Measurements from ENCODE around the gene SAMD1.

The SAMD1 gene

GRCh38 chr19:14102756-14103155, 12.2 kb upstream of the SAMD1 start:
- no peaks in the 10 kb centered on the region for H3K27me3 ChIP-seq (ENCODE audit: insufficient read depth, low read length)
- H2AK5ac ChIP-seq (ENCODE audit: low read length): no peak overlapping the region
- WGBS (ENCODE audit: extremely low coverage, insufficient coverage, insufficient read length): no CpG with 5 or more reads among the region's 10 CpGs
- no peaks in the 10 kb centered on the region for H3K79me2 ChIP-seq (ENCODE audit: control insufficient read depth, insufficient read depth, low read length, poor library complexity)
- no peak overlapping the region for H3K4me3 ChIP-seq (ENCODE audit: low read depth, low read length)
- no peak overlapping the region for H2AFZ ChIP-seq (ENCODE audit: insufficient read depth, low read length, poor library complexity)
- H3K18ac ChIP-seq (ENCODE audit: low read length): no peak overlapping the region
- H3K9me3 ChIP-seq (ENCODE audit: insufficient read depth, low read depth, low read length): peaks cover 2% of the 10 kb centered on the region
- no peak for DNase-seq
- H3K27ac ChIP-seq (ENCODE audit: low read depth, low read length): no peak overlapping the region
- H3K23ac ChIP-seq (ENCODE audit: low read length): no peak overlapping the region
- peaks cover 0 to 2% of the 10 kb centered on the region in 2 experiments for H3K4me1 ChIP-seq (ENCODE audit: control insufficient read depth in 1 of 2, insufficient read depth in 2 of 2, low read length in 2 of 2)
- H4K91ac ChIP-seq (ENCODE audit: low read depth, low read length): no peak overlapping the region
- H2BK12ac ChIP-seq (ENCODE audit: low read length): no peak overlapping the region
- no peak overlapping the region for H3K9ac ChIP-seq (ENCODE audit: low read length)
- no peak overlapping the region for H2BK120ac ChIP-seq (ENCODE audit: insufficient read depth, low read length, poor library complexity)
- H2BK5ac ChIP-seq (ENCODE audit: low read depth, low read length, poor library complexity): no peak overlapping the region
- no peak overlapping the region for H3K14ac ChIP-seq (ENCODE audit: low read length)
- no peak overlapping the region for H4K8ac ChIP-seq (ENCODE audit: low read depth, low read length)
- peaks cover 33 to 39% of the 10 kb centered on the region in 2 experiments for H3K36me3 ChIP-seq (ENCODE audit: control insufficient read depth in 1 of 2, insufficient read depth in 2 of 2, low read length in 2 of 2)
- no peak overlapping the region for H3K4me2 ChIP-seq (ENCODE audit: low read length)
- no peak overlapping the region for H3K4ac ChIP-seq (ENCODE audit: low read depth, low read length)
- no peak overlapping the region for H4K12ac ChIP-seq (ENCODE audit: low read depth, low read length)
- no peaks in the 10 kb centered on the region for H3K79me1 ChIP-seq (ENCODE audit: low read length)

GRCh38 chr19:14102102-14102696, 11.6 kb upstream of the SAMD1 start:
- no peak overlapping the region for H3K4me2 ChIP-seq (ENCODE audit: low read length)
- peaks cover 2% of the 10 kb centered on the region for H3K9me3 ChIP-seq (ENCODE audit: insufficient read depth, low read depth, low read length)
- H3K79me1 ChIP-seq (ENCODE audit: low read length): no peaks in the 10 kb centered on the region
- H3K79me2 ChIP-seq (ENCODE audit: control insufficient read depth, insufficient read depth, low read length, poor library complexity): no peaks in the 10 kb centered on the region
- H2AK5ac ChIP-seq (ENCODE audit: low read length): no peak overlapping the region
- no peak overlapping the region for H3K23ac ChIP-seq (ENCODE audit: low read length)
- no peak overlapping the region for H2BK120ac ChIP-seq (ENCODE audit: insufficient read depth, low read length, poor library complexity)
- H2AFZ ChIP-seq (ENCODE audit: insufficient read depth, low read length, poor library complexity): no peak overlapping the region
- H3K18ac ChIP-seq (ENCODE audit: low read length): no peak overlapping the region
- H3K36me3 ChIP-seq (ENCODE audit: control insufficient read depth in 1 of 2, insufficient read depth in 2 of 2, low read length in 2 of 2): peaks cover 39 to 42% of the 10 kb centered on the region in 2 experiments
- no peak overlapping the region for H4K12ac ChIP-seq (ENCODE audit: low read depth, low read length)
- no peaks in the 10 kb centered on the region for H3K27me3 ChIP-seq (ENCODE audit: insufficient read depth, low read length)
- H3K4me1 ChIP-seq (ENCODE audit: control insufficient read depth in 1 of 2, insufficient read depth in 2 of 2, low read length in 2 of 2): peaks cover 0 to 2% of the 10 kb centered on the region in 2 experiments
- H4K91ac ChIP-seq (ENCODE audit: low read depth, low read length): no peak overlapping the region
- no peak overlapping the region for H2BK5ac ChIP-seq (ENCODE audit: low read depth, low read length, poor library complexity)
- no peak overlapping the region for H4K8ac ChIP-seq (ENCODE audit: low read depth, low read length)
- no peak overlapping the region for H3K4ac ChIP-seq (ENCODE audit: low read depth, low read length)
- WGBS (ENCODE audit: extremely low coverage, insufficient coverage, insufficient read length): no CpG with 5 or more reads among the region's 11 CpGs
- no peak overlapping the region for H3K4me3 ChIP-seq (ENCODE audit: low read depth, low read length)
- no peak overlapping the region for H2BK12ac ChIP-seq (ENCODE audit: low read length)
- H3K14ac ChIP-seq (ENCODE audit: low read length): no peak overlapping the region
- H3K27ac ChIP-seq (ENCODE audit: low read depth, low read length): no peak overlapping the region
- DNase-seq: no peak
- no peak overlapping the region for H3K9ac ChIP-seq (ENCODE audit: low read length)

- Histone ChIP-seq H3K79me1 (ENCODE audit: low read length) (no peaks in the 10 kb centered on the region), H2AK5ac (ENCODE audit: low read length) (no peak overlapping the region), H3K18ac (ENCODE audit: low read length) (no peak overlapping the region), H2AFZ (ENCODE audit: insufficient read depth, low read length, poor library complexity) (no peak overlapping the region), H3K9me3 (ENCODE audit: insufficient read depth, low read depth, low read length) (peaks cover 2% of the 10 kb centered on the region), H3K79me2 (ENCODE audit: control insufficient read depth, insufficient read depth, low read length, poor library complexity) (no peaks in the 10 kb centered on the region), H3K4ac (ENCODE audit: low read depth, low read length) (no peak overlapping the region), H3K4me2 (ENCODE audit: low read length) (no peak overlapping the region), H4K91ac (ENCODE audit: low read depth, low read length) (no peak overlapping the region), H4K12ac (ENCODE audit: low read depth, low read length) (no peak overlapping the region), H3K23ac (ENCODE audit: low read length) (no peak overlapping the region), H2BK12ac (ENCODE audit: low read length) (no peak overlapping the region), H3K4me3 (ENCODE audit: low read depth, low read length) (no peak overlapping the region), H3K36me3 (ENCODE audit: control insufficient read depth in 1 of 2, insufficient read depth in 2 of 2, low read length in 2 of 2) (peaks cover 42 to 45% of the 10 kb centered on the region in 2 experiments), H3K27me3 (ENCODE audit: insufficient read depth, low read length) (no peaks in the 10 kb centered on the region), H3K27ac (ENCODE audit: low read depth, low read length) (no peak overlapping the region), H3K9ac (ENCODE audit: low read length) (no peak overlapping the region), H3K14ac (ENCODE audit: low read length) (no peak overlapping the region), H3K4me1 (ENCODE audit: control insufficient read depth in 1 of 2, insufficient read depth in 2 of 2, low read length in 2 of 2) (peaks cover 0 to 2% of the 10 kb centered on the region in 2 experiments), H2BK5ac (ENCODE audit: low read depth, low read length, poor library complexity) (no peak overlapping the region), H2BK120ac (ENCODE audit: insufficient read depth, low read length, poor library complexity) (no peak overlapping the region), H4K8ac (ENCODE audit: low read depth, low read length) (no peak overlapping the region)
- WGBS (ENCODE audit: extremely low coverage, insufficient coverage, insufficient read length): no CpG with 5 or more reads among the region's 6 CpGs
- DNase-seq: no peak
Measured at GRCh38 chr19:14101003-14101545, 10.5 kb upstream of the SAMD1 start.

GRCh38 chr19:14097532-14098151, 7.1 kb upstream of the SAMD1 start:
- Histone ChIP-seq H4K91ac (ENCODE audit: low read depth, low read length) (no peak overlapping the region), H3K18ac (ENCODE audit: low read length) (no peak overlapping the region), H3K27ac (ENCODE audit: low read depth, low read length) (no peak overlapping the region), H3K4me2 (ENCODE audit: low read length) (no peak overlapping the region), H4K12ac (ENCODE audit: low read depth, low read length) (no peak overlapping the region), H3K4me1 (ENCODE audit: control insufficient read depth in 1 of 2, insufficient read depth in 2 of 2, low read length in 2 of 2) (peaks cover 0 to 2% of the 10 kb centered on the region in 2 experiments), H2AFZ (ENCODE audit: insufficient read depth, low read length, poor library complexity) (no peak overlapping the region), H2AK5ac (ENCODE audit: low read length) (no peak overlapping the region), H3K23ac (ENCODE audit: low read length) (no peak overlapping the region), H2BK12ac (ENCODE audit: low read length) (no peak overlapping the region), H3K9ac (ENCODE audit: low read length) (no peak overlapping the region), H3K4ac (ENCODE audit: low read depth, low read length) (no peak overlapping the region), H2BK120ac (ENCODE audit: insufficient read depth, low read length, poor library complexity) (no peak overlapping the region), H3K9me3 (ENCODE audit: insufficient read depth, low read depth, low read length) (peaks cover 7% of the 10 kb centered on the region), H3K79me2 (ENCODE audit: control insufficient read depth, insufficient read depth, low read length, poor library complexity) (no peaks in the 10 kb centered on the region), H3K14ac (ENCODE audit: low read length) (no peak overlapping the region), H3K36me3 (ENCODE audit: control insufficient read depth in 1 of 2, insufficient read depth in 2 of 2, low read length in 2 of 2) (peaks cover 32 to 33% of the 10 kb centered on the region in 2 experiments), H3K27me3 (ENCODE audit: insufficient read depth, low read length) (no peaks in the 10 kb centered on the region), H4K8ac (ENCODE audit: low read depth, low read length) (no peak overlapping the region), H2BK5ac (ENCODE audit: low read depth, low read length, poor library complexity) (no peak overlapping the region), H3K79me1 (ENCODE audit: low read length) (no peaks in the 10 kb centered on the region), H3K4me3 (ENCODE audit: low read depth, low read length) (no peak overlapping the region)
- no peak for DNase-seq
- WGBS (ENCODE audit: extremely low coverage, insufficient coverage, insufficient read length): no CpG with 5 or more reads among the region's 21 CpGs
